ENCODE results near the gene SEZ6.

DNA sequence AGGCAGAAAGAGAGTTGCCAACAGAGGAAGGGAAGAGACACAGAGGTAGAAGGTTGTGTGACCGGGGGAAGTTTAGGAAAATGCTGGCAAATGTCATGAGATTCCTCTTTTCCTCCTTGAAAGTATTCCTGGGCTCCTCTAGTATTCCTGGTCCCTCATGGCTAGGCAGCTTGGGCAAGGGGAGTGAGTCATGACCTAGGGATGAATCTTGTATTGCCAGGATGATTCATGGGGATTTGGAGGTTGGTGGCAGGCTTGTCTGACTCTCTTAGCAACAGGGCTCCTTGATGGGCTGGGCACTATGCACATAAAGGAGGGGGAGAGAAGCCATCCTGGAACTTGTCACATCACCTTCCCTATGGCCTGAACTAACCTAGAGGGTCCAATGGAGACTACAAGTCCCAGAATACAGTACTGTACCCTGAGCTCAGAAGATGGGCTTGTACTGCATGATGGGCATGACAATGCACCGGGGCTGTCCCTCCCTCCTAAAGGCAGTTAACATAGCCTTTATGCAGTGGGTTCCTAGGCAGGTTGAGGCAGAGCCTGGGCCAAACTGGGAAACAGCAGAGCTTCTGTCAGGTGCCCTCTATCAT, 2.1 kb upstream of the SEZ6 start:
- TF ChIP-seq CTCF (IDR thresholded peaks at IDR 0.05) = no peak
- TF ChIP-seq EZH2 (IDR thresholded peaks at IDR 0.05; ENCODE audit: borderline replicate concordance, insufficient read depth, low read depth, low read length, poor library complexity, severe bottlenecking) = no peak
